Activated CD4-positive, alpha-beta T cell treated with anti-CD3 and anti-CD28 coated beads, Interleukin-2, amount 50 U/mL, for 24 hours (primary cell): ENCODE results near the gene HNRNPH3.

Source experiments
- DNase-seq, 2 donors: peaks; one replicate each; pipeline ENCODE4 v3.0.0-alpha.2; 2020; ENCODE audit warnings: low read depth in 1 of 2, low spot score in 1 of 2

Gene HNRNPH3

DNA sequence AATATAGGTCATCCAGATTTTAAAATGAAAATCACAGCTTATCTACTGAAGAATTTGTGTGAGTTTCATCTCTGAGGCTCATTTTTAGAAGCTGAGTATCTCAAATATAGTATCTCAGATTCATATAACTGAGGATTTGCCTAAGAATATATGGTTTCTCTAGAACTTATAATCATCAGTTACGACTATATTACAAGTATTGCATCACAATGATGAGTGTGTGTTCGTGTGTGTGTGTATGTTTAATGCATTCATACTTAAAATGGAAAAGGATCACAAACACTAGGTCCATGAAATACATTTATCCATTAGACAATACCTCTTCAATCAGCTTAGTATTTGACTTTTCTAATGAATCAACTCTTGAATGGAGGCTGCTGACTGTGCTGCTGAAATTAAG is 53.9 kb downstream of the HNRNPH3 start:
- DNase-seq, result no peak
